Liver (tissue), 3 donors: ENCODE data around the gene GNAO1.

Experiments
- EGR1 ChIP-seq, 2 donors: IDR thresholded peaks; 2 replicates each; pipeline ENCODE4 v1.6.1; 2016 to 2018; ENCODE audit warnings: antibody characterized with exemption in 2 of 2, low read depth in 2 of 2
- GABPA ChIP-seq, 2 donors: IDR thresholded peaks in 1 of 2; conservative IDR thresholded peaks in 1 of 2; 2 replicates each; pipeline ENCODE4 v1.6.1; 2016; ENCODE audit warnings: antibody characterized with exemption in 2 of 2, mild to moderate bottlenecking in 1 of 2, moderate library complexity in 1 of 2
- HNF4A ChIP-seq, 2 donors: conservative IDR thresholded peaks; 2 replicates each; pipeline ENCODE4 v1.6.1; 2016; ENCODE audit warnings: antibody characterized with exemption in 2 of 2, mild to moderate bottlenecking in 2 of 2
- HNF4G ChIP-seq: IDR thresholded peaks from 2 replicates; pipeline ENCODE4 v1.6.1; 2016; ENCODE audit warnings: antibody characterized with exemption
- JUND ChIP-seq, 2 donors: IDR thresholded peaks; 2 replicates each; pipeline ENCODE4 v1.6.1; 2016; ENCODE audit warnings: antibody characterized with exemption in 2 of 2
- RAD21 ChIP-seq, 2 donors: IDR thresholded peaks; 2 replicates each; pipeline ENCODE4 v1.6.1; 2016; ENCODE audit warnings: antibody characterized with exemption in 2 of 2, mild to moderate bottlenecking in 2 of 2
- RXRA ChIP-seq, 2 donors: IDR thresholded peaks; 2 replicates each; pipeline ENCODE4 v1.6.1; 2017 to 2018; ENCODE audit warnings: antibody characterized with exemption in 2 of 2, mild to moderate bottlenecking in 1 of 2
- SP1 ChIP-seq: IDR thresholded peaks from 2 replicates; pipeline ENCODE4 v1.6.1; 2018; ENCODE audit warnings: antibody characterized with exemption, mild to moderate bottlenecking
- TAF1 ChIP-seq: conservative IDR thresholded peaks from 2 replicates; pipeline ENCODE4 v1.6.1; 2016; ENCODE audit warnings: antibody characterized with exemption, mild to moderate bottlenecking
- YY1 ChIP-seq: IDR thresholded peaks from 2 replicates; pipeline ENCODE4 v1.6.1; 2016; ENCODE audit warnings: antibody characterized with exemption, mild to moderate bottlenecking
- TF ChIP-seq, protein P1 (sequence below): fragments of 150-350 bp; IDR thresholded peaks from 2 replicates; pipeline ENCODE4 v1.5.1; 2017; ENCODE audit warnings: improper control_type of control experiment, low read depth, low read length; ENCODE audit not compliant: missing input control
- TF ChIP-seq, protein P2 (sequence below): IDR thresholded peaks from 2 replicates; pipeline ENCODE4 v1.6.1; 2016; ENCODE audit warnings: antibody characterized with exemption, mild to moderate bottlenecking
- TF ChIP-seq, protein P3 (sequence below): IDR thresholded peaks from 2 replicates; pipeline ENCODE4 v1.6.1; 2016; ENCODE audit warnings: antibody characterized with exemption
- TF ChIP-seq, protein P4 (sequence below): IDR thresholded peaks from 2 replicates; pipeline ENCODE4 v1.6.1; 2016; ENCODE audit warnings: antibody characterized with exemption
- donor health status: healthy.
- donor health status: healthy.

DNA sequence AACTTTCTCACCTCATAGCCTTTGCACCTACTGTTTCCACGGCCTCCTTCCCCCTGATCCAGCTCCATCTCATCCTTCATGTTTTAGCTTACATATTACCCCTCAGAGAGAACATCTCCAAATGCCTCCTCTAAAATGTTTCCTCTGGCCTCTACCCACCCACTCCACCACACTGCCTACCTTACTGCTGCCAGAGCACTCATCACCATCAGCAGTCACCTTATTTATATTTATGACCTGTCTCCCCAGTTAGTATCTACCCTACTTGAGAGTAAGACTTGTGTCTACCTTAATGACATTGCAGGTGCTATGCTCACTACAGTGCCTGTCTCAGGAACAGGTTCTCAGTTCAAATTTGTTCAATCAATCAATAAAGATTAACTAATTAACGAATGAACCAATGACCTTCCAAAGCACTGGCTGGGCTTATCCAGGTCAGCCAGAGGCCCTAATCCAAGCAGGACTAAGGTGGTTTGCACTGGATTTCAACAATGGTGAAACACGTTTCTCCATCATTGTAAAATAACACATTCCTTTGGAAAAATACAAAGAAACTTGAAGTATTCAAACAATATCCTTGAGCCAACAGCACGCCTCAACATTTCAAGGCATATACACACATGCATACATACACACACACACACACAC lies 192.9 kb downstream of the GNAO1 start:
- TF ChIP-seq EGR1 (IDR thresholded peaks at IDR 0.05; ENCODE audit: low read depth in 2 of 2) = no peak
- no peak for TF ChIP-seq JUND (IDR thresholded peaks at IDR 0.05)
- TF ChIP-seq, protein P1, sequence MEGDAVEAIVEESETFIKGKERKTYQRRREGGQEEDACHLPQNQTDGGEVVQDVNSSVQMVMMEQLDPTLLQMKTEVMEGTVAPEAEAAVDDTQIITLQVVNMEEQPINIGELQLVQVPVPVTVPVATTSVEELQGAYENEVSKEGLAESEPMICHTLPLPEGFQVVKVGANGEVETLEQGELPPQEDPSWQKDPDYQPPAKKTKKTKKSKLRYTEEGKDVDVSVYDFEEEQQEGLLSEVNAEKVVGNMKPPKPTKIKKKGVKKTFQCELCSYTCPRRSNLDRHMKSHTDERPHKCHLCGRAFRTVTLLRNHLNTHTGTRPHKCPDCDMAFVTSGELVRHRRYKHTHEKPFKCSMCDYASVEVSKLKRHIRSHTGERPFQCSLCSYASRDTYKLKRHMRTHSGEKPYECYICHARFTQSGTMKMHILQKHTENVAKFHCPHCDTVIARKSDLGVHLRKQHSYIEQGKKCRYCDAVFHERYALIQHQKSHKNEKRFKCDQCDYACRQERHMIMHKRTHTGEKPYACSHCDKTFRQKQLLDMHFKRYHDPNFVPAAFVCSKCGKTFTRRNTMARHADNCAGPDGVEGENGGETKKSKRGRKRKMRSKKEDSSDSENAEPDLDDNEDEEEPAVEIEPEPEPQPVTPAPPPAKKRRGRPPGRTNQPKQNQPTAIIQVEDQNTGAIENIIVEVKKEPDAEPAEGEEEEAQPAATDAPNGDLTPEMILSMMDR = no peak
- peak; percentile 45 for TF ChIP-seq SP1
- TF ChIP-seq, protein P2, sequence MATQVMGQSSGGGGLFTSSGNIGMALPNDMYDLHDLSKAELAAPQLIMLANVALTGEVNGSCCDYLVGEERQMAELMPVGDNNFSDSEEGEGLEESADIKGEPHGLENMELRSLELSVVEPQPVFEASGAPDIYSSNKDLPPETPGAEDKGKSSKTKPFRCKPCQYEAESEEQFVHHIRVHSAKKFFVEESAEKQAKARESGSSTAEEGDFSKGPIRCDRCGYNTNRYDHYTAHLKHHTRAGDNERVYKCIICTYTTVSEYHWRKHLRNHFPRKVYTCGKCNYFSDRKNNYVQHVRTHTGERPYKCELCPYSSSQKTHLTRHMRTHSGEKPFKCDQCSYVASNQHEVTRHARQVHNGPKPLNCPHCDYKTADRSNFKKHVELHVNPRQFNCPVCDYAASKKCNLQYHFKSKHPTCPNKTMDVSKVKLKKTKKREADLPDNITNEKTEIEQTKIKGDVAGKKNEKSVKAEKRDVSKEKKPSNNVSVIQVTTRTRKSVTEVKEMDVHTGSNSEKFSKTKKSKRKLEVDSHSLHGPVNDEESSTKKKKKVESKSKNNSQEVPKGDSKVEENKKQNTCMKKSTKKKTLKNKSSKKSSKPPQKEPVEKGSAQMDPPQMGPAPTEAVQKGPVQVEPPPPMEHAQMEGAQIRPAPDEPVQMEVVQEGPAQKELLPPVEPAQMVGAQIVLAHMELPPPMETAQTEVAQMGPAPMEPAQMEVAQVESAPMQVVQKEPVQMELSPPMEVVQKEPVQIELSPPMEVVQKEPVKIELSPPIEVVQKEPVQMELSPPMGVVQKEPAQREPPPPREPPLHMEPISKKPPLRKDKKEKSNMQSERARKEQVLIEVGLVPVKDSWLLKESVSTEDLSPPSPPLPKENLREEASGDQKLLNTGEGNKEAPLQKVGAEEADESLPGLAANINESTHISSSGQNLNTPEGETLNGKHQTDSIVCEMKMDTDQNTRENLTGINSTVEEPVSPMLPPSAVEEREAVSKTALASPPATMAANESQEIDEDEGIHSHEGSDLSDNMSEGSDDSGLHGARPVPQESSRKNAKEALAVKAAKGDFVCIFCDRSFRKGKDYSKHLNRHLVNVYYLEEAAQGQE = peak; percentile 26
- TF ChIP-seq RAD21 (IDR thresholded peaks at IDR 0.05) = peak; percentile 12 to 31
- no peak for TF ChIP-seq TAF1
- TF ChIP-seq, protein P3, sequence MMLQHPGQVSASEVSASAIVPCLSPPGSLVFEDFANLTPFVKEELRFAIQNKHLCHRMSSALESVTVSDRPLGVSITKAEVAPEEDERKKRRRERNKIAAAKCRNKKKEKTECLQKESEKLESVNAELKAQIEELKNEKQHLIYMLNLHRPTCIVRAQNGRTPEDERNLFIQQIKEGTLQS = no peak
- TF ChIP-seq, protein P4, sequence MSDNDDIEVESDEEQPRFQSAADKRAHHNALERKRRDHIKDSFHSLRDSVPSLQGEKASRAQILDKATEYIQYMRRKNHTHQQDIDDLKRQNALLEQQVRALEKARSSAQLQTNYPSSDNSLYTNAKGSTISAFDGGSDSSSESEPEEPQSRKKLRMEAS = peak; percentile 23
- no peak for TF ChIP-seq GABPA (IDR thresholded peaks at IDR 0.05 in 1 of 2, conservative IDR thresholded peaks at IDR 0.05 in 1 of 2)
- TF ChIP-seq YY1 = peak; percentile 56
- no peak for TF ChIP-seq HNF4G
- peak; percentile 87 to 92 for TF ChIP-seq RXRA (IDR thresholded peaks at IDR 0.05)
- peak; percentile 44 to 69 for TF ChIP-seq HNF4A (conservative IDR thresholded peaks at IDR 0.05)
